T-helper 2 cell (primary cell): ENCODE measurements around the gene ATP6V1G3.
"Not testable (repeated sequence)": the region's sequence is repeated elsewhere in the genome, so short reads cannot be mapped to it uniquely, and the experiment has no call there.

Source experiments
- DNase-seq, 5 experiments: peaks; one replicate each; pipeline versions ENCODE4 v3.0.0 to v3.0.0-alpha.2; 2012 to 2022
- total RNA-seq, 2 donors: gene quantifications; one replicate each; lab custom pipeline; 2026; lab: John Stamatoyannopoulos, UW

The ATP6V1G3 gene
- total RNA-seq: 0 to 0.07 reads per million in 2 donors

- no peak for DNase-seq
Observed at GRCh38 chr1:198540580-198540979, at the start of gene ATP6V1G3. Gene ATP6V1G3 (minus strand): TSS chr1:198540680. CDS start chr1:198540650, 30 bp downstream.

- DNase-seq: no peak
Observed at GRCh38 chr1:198588845-198589244, 48.4 kb upstream of the ATP6V1G3 start.

- no peak for DNase-seq
Observed at GRCh38 chr1:198584163-198584562, 43.7 kb upstream of the ATP6V1G3 start.

GRCh38 chr1:198583209-198583802, 42.8 kb upstream of the ATP6V1G3 start:
- DNase-seq: not testable (repeated sequence)

- no peak for DNase-seq
Observed at GRCh38 chr1:198577444-198577843, 37.0 kb upstream of the ATP6V1G3 start.

GRCh38 chr1:198575798-198576641, 35.5 kb upstream of the ATP6V1G3 start:
- no peak for DNase-seq

- peak in 1 of 5 experiments; percentile 39 for DNase-seq
Observed at GRCh38 chr1:198575292-198575691, 34.8 kb upstream of the ATP6V1G3 start.

GRCh38 chr1:198574325-198574724, 33.8 kb upstream of the ATP6V1G3 start:
- no peak for DNase-seq

GRCh38 chr1:198564716-198565115, 24.2 kb upstream of the ATP6V1G3 start:
- peak in 2 of 5 experiments; percentile 46 to 90 for DNase-seq

GRCh38 chr1:198564157-198564556, 23.7 kb upstream of the ATP6V1G3 start:
- no peak for DNase-seq

GRCh38 chr1:198563583-198563982, 23.1 kb upstream of the ATP6V1G3 start:
- no peak for DNase-seq

- no peak for DNase-seq
Observed at GRCh38 chr1:198560161-198560560, 19.7 kb upstream of the ATP6V1G3 start.

- DNase-seq: no peak
Observed at GRCh38 chr1:198559362-198559761, 18.9 kb upstream of the ATP6V1G3 start.

- DNase-seq: no peak
Observed at GRCh38 chr1:198558402-198558801, 17.9 kb upstream of the ATP6V1G3 start.

- peak in 3 of 5 experiments; percentile 15 to 95 (median 85) for DNase-seq
Observed at GRCh38 chr1:198556971-198557370, 16.5 kb upstream of the ATP6V1G3 start.

GRCh38 chr1:198552668-198553416, 12.4 kb upstream of the ATP6V1G3 start:
- no peak for DNase-seq

GRCh38 chr1:198550941-198551524, 10.6 kb upstream of the ATP6V1G3 start:
- no peak for DNase-seq

GRCh38 chr1:198549866-198550265, 9.4 kb upstream of the ATP6V1G3 start:
- DNase-seq: no peak

- no peak for DNase-seq
Observed at GRCh38 chr1:198548890-198549289, 8.4 kb upstream of the ATP6V1G3 start.

GRCh38 chr1:198545156-198545555, 4.7 kb upstream of the ATP6V1G3 start:
- no peak for DNase-seq

GRCh38 chr1:198544265-198544664, 3.8 kb upstream of the ATP6V1G3 start:
- no peak for DNase-seq

- no peak for DNase-seq
Observed at GRCh38 chr1:198543670-198544260, 3.3 kb upstream of the ATP6V1G3 start.
